GM12891 (cell line): ENCODE results near the gene MRPL27.
A peak's percentile ranks its signal among the peaks of the same experiment; 100 is the strongest.

ENCODE experiments used
- DNase-seq: peaks from one replicate; pipeline ENCODE4 v3.0.0; 2011; ENCODE audit warnings: low spot score; ENCODE audit not compliant: insufficient read length
- FAIRE-seq: peaks from 2 replicates; lab custom pipeline; 2011; peaks lifted over from hg19 to GRCh38; lab: Jason Lieb, UNC
- PAX5 ChIP-seq: IDR thresholded peaks from 2 replicates; pipeline ENCODE4 v1.6.1; 2011; ENCODE audit warnings: low read length, moderate library complexity, mild to moderate bottlenecking; ENCODE audit not compliant: insufficient read depth, severe bottlenecking
- POLR2A ChIP-seq: IDR thresholded peaks from 2 replicates; pipeline ENCODE4 v1.6.1; 2011; ENCODE audit warnings: low read depth, low read length, control low read depth
- POLR2AphosphoS5 ChIP-seq: IDR thresholded peaks from 2 replicates; pipeline ENCODE4 v1.6.1; 2011; ENCODE audit warnings: low read depth, low read length, control low read depth
- POU2F2 ChIP-seq: IDR thresholded peaks from 2 replicates; pipeline ENCODE4 v1.6.1; 2011; ENCODE audit warnings: low read depth, mild to moderate bottlenecking, control low read depth, low read length, moderate library complexity
- SPI1 ChIP-seq: IDR thresholded peaks from 2 replicates; pipeline ENCODE4 v1.6.1; 2011; ENCODE audit warnings: low read depth, low read length, control low read depth
- TAF1 ChIP-seq: IDR thresholded peaks from 2 replicates; pipeline ENCODE4 v1.6.1; 2011; ENCODE audit warnings: low read depth, low read length, control low read depth

Gene MRPL27

GRCh38 chr17:50367401-50367800 is 5.6 kb downstream of the MRPL27 start:
- FAIRE-seq (no peak), DNase-seq (no peak)
- TF ChIP-seq POLR2AphosphoS5: no peak
- no peak for TF ChIP-seq PAX5
- no peak for TF ChIP-seq SPI1
- TF ChIP-seq POLR2A: no peak
- no peak for TF ChIP-seq TAF1
- no peak for TF ChIP-seq POU2F2

- FAIRE-seq: no peak
- no peak for TF ChIP-seq TAF1
- TF ChIP-seq POLR2AphosphoS5: no peak
- TF ChIP-seq POLR2A: no peak
- TF ChIP-seq PAX5: no peak
- no peak for TF ChIP-seq SPI1
- no peak for TF ChIP-seq POU2F2
Measured at GRCh38 chr17:50365649-50366393, 7.2 kb downstream of the MRPL27 start.

GRCh38 chr17:50365165-50365564 is 7.8 kb downstream of the MRPL27 start:
- TF ChIP-seq TAF1: no peak
- TF ChIP-seq POLR2A: no peak
- no peak for TF ChIP-seq PAX5
- TF ChIP-seq POLR2AphosphoS5: no peak
- TF ChIP-seq SPI1: no peak
- TF ChIP-seq POU2F2: no peak
- DNase-seq (no peak), FAIRE-seq (no peak)

More at GRCh38 chr17:50365649-50366393, 7.2 kb downstream of the MRPL27 start:
- DNase-seq: no peak

GRCh38 chr17:50364715-50365114 is 8.3 kb downstream of the MRPL27 start:
- FAIRE-seq: no peak
- TF ChIP-seq POLR2A: no peak
- no peak for TF ChIP-seq SPI1
- TF ChIP-seq POLR2AphosphoS5: no peak
- no peak for TF ChIP-seq TAF1
- TF ChIP-seq POU2F2: no peak
- TF ChIP-seq PAX5: no peak
- no peak for DNase-seq

- DNase-seq: no peak
- FAIRE-seq: no peak
- TF ChIP-seq PAX5: no peak
- TF ChIP-seq POLR2AphosphoS5: peak; percentile 66; the same call in 1 of the 2 replicates
- TF ChIP-seq SPI1: no peak
- no peak for TF ChIP-seq TAF1
- TF ChIP-seq POU2F2: no peak
- no peak; the same call in 1 of the 2 replicates for TF ChIP-seq POLR2A
Measured at GRCh38 chr17:50364061-50364458, 8.9 kb downstream of the MRPL27 start.

- no peak for TF ChIP-seq POU2F2
- TF ChIP-seq TAF1: no peak
- TF ChIP-seq POLR2A: no peak
- TF ChIP-seq PAX5: no peak
- TF ChIP-seq SPI1: no peak
- peak; percentile 5; the same call in 1 of the 2 replicates for TF ChIP-seq POLR2AphosphoS5
- FAIRE-seq (no peak), DNase-seq (no peak)
Measured at GRCh38 chr17:50363217-50364060, 9.5 kb downstream of the MRPL27 start.

GRCh38 chr17:50362661-50363060 is 10.3 kb downstream of the MRPL27 start:
- DNase-seq (no peak), FAIRE-seq (no peak)
- TF ChIP-seq TAF1 (no peak), POLR2A (no peak), POU2F2 (no peak), POLR2AphosphoS5 (no peak), PAX5 (no peak), SPI1 (no peak)

- no peak for TF ChIP-seq TAF1
- TF ChIP-seq POU2F2: 0 out of 2 replicates have a peak, but pooled peaks have one; percentile 8
- peak; percentile 88 for FAIRE-seq
- DNase-seq: peak; percentile 83
Measured at GRCh38 chr17:50361561-50362480, 11.2 kb downstream of the MRPL27 start.
